Transverse colon (tissue), 4 donors: Measurements from ENCODE around the gene GPR119.

Experiments used
- CTCF ChIP-seq, 5 experiments: fragments of 200-600 bp in 3 of 5; fragments of 450-650 bp in 2 of 5; sonication (generic) in 3 of 5; IDR thresholded peaks; 1 replicate in 2 of 5; 2 replicates in 3 of 5; pipeline ENCODE4 v1.5.1; 2016 to 2017; ENCODE audit warnings: antibody characterized with exemption in 5 of 5, inconsistent platforms in 3 of 5, mild to moderate bottlenecking in 2 of 5, moderate library complexity in 1 of 5
- POLR2AphosphoS5 ChIP-seq, 3 donors: sonication (generic); formaldehyde crosslinking; IDR thresholded peaks; one replicate each; pipeline ENCODE4 v1.6.1; 2016; ENCODE audit warnings: antibody characterized with exemption in 3 of 3

GRCh38 chrX:130385520-130385919 lies at the start of gene GPR119:
- no peak for TF ChIP-seq CTCF (IDR thresholded peaks at IDR 0.05)
- TF ChIP-seq POLR2AphosphoS5 (IDR thresholded peaks at IDR 0.05): no peak
